ENCODE measurements around the gene DIAPH1.

DNA sequence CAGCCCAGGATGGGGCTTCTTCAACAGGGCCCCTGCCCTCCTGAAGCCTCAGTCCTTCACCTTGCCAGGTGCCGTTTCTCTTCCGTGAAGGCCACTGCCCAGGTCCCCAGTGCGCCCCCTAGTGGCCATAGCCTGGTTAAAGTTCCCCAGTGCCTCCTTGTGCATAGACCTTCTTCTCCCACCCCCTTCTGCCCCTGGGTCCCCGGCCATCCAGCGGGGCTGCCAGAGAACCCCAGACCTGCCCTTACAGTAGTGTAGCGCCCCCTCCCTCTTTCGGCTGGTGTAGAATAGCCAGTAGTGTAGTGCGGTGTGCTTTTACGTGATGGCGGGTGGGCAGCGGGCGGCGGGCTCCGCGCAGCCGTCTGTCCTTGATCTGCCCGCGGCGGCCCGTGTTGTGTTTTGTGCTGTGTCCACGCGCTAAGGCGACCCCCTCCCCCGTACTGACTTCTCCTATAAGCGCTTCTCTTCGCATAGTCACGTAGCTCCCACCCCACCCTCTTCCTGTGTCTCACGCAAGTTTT, 106.3 kb downstream of the DIAPH1 start:
- TF ChIP-seq CTCF (IDR thresholded peaks at IDR 0.05; ENCODE audit: low read depth, low read length): peak; percentile 72
- no peak for TF ChIP-seq EZH2phosphoT487 (IDR thresholded peaks at IDR 0.05; ENCODE audit: low read depth)

All from OCI-LY3 (cell line).